Uterus (tissue), 4 donors: ENCODE data around the gene PAWR. TPM values are rescaled to one million over a fixed set of nuclear protein-coding genes. Genes with fewer than 3 reads are reported as not detected.
A peak's percentile ranks its signal among the peaks of the same experiment; 100 is the strongest.

Source experiments
- DNase-seq, 2 donors: peaks; one replicate each; pipeline ENCODE4 v3.0.0-alpha.2; 2019 to 2020
- H3K27ac ChIP-seq, 2 donors: fragments of 200-600 bp; sonication (generic); 1 replicate in 1 of 2; 2 replicates in 1 of 2; pipeline ENCODE4 v1.5.1; 2016 to 2018
- H3K27me3 ChIP-seq, 2 donors: fragments of 200-600 bp; sonication (generic); one replicate each; pipeline ENCODE4 v1.5.1; 2018 to 2019; ENCODE audit warnings: control low read depth in 1 of 2
- H3K36me3 ChIP-seq, 2 donors: fragments of 200-600 bp; sonication (generic); one replicate each; pipeline ENCODE4 v1.5.1; 2019; ENCODE audit warnings: control low read depth in 1 of 2
- H3K4me1 ChIP-seq, 2 donors: fragments of 200-600 bp; sonication (generic); one replicate each; pipeline ENCODE4 v1.5.1; 2018 to 2019; ENCODE audit warnings: control low read depth in 1 of 2
- H3K4me3 ChIP-seq, 2 donors: fragments of 200-600 bp; sonication (generic); 1 replicate in 1 of 2; 2 replicates in 1 of 2; pipeline ENCODE4 v1.5.1; 2018 to 2019; ENCODE audit warnings: mild to moderate bottlenecking in 1 of 2
- H3K9me3 ChIP-seq, 2 donors: fragments of 200-600 bp; sonication (generic); one replicate each; pipeline ENCODE4 v1.5.1; 2019; ENCODE audit warnings: control low read depth in 1 of 2
- POLR2A ChIP-seq, 2 donors: fragments of 450-650 bp; IDR thresholded peaks; one replicate each; pipeline ENCODE4 v1.6.1; 2016; ENCODE audit warnings: antibody characterized with exemption in 2 of 2, mild to moderate bottlenecking in 1 of 2, moderate library complexity in 1 of 2
- intact Hi-C: fragments of 100-400 bp; cut with DNase I; formaldehyde crosslinking; loops from one replicate; pipeline ENCODE4 v1.15.1; 2023; ENCODE audit warnings: low total_unique reads
- total RNA-seq, 4 donors: library from RNA; depleted of rRNA in 3 of 4; stranded (reverse); fragments of >200 nt in 3 of 4; gene quantifications; one replicate each; pipeline versions ENCODE4 v1.1.0 to v1.2.4, GENCODE V29; 2014 to 2023
- TF ChIP-seq, protein P1 (sequence below), 4 experiments: fragments of 200-600 bp in 2 of 4; fragments of 450-650 bp in 2 of 4; sonication (generic) in 2 of 4; IDR thresholded peaks; one replicate each; pipeline ENCODE4 v1.5.1; 2016 to 2019; ENCODE audit warnings: antibody characterized with exemption in 4 of 4, mild to moderate bottlenecking in 2 of 4, moderate library complexity in 1 of 4
- donor health status: DM: yes; HTN: yes; CAD: no.

The PAWR gene, protein sequence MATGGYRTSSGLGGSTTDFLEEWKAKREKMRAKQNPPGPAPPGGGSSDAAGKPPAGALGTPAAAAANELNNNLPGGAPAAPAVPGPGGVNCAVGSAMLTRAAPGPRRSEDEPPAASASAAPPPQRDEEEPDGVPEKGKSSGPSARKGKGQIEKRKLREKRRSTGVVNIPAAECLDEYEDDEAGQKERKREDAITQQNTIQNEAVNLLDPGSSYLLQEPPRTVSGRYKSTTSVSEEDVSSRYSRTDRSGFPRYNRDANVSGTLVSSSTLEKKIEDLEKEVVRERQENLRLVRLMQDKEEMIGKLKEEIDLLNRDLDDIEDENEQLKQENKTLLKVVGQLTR
- total RNA-seq, result 100 to 1,000 TPM in 1 of 4 donors, 10 to 100 TPM in 3; 54.1 to 144 (median 73.1) TPM

- Histone ChIP-seq H3K4me3 (peak within 1 kb of the TSS; percentile 87 to 96), H3K36me3 (no peaks in the 10 kb centered on the region), H3K27ac (peak within 1 kb of the TSS; percentile 95 to 97), H3K27me3 (no peaks in the 10 kb centered on the region), H3K4me1 (no peaks in the 10 kb centered on the region), H3K9me3 (no peaks in the 10 kb centered on the region)
- peak; percentile 61 to 74 for DNase-seq
- TF ChIP-seq, protein P1, sequence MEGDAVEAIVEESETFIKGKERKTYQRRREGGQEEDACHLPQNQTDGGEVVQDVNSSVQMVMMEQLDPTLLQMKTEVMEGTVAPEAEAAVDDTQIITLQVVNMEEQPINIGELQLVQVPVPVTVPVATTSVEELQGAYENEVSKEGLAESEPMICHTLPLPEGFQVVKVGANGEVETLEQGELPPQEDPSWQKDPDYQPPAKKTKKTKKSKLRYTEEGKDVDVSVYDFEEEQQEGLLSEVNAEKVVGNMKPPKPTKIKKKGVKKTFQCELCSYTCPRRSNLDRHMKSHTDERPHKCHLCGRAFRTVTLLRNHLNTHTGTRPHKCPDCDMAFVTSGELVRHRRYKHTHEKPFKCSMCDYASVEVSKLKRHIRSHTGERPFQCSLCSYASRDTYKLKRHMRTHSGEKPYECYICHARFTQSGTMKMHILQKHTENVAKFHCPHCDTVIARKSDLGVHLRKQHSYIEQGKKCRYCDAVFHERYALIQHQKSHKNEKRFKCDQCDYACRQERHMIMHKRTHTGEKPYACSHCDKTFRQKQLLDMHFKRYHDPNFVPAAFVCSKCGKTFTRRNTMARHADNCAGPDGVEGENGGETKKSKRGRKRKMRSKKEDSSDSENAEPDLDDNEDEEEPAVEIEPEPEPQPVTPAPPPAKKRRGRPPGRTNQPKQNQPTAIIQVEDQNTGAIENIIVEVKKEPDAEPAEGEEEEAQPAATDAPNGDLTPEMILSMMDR (IDR thresholded peaks at IDR 0.05), result peak; percentile 26 to 42 (median 35)
- peak in 1 of 2 donors; percentile 71 for TF ChIP-seq POLR2A (IDR thresholded peaks at IDR 0.05)
- intact Hi-C loops, result no loop called here
Measured at GRCh38 chr12:79690638-79691510, at the start of gene PAWR. Gene PAWR, minus strand, starts transcription at chr12:79690964. Its CDS starts 720 bp downstream, at chr12:79690244.

DNA sequence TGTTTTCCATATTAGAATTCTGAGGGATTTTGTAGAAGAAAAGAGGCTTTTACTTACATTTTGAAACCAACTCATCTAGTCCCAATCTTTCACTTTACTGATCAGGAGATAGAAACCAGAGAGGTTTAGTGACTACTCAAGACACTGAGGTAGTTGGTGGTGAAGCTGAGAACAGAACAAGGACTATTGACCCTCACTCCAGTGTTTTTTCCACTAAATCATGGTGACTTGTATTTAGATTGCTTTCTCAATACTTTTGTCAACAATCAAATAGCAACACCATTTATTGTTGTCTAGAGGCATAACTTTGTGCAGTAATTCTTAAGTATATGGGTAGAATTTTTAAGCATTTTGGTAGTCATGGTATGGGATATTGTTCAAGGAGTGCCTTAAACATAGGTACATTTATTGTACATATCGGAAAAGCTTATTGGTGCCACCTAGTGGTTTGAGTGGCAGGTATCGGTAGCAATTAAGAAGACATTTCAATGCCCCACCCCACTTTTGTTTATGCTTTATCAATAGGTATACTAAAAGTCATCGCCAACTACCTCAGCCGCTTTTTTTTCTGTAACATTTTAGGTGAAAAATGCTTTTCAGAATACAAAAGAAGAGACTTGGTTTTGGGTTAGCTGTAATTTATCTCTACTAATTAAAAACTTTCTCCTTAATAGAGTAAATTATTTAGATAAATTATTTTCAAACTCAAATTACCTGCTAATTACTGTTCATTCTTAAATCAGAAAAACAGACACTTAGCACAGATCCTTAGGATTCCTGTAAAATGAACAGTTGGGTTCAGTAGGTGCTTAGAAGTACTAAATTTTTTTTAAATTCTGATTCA is 47.3 kb upstream of the PAWR start:
- peak in 1 of 2 donors; percentile 36 for DNase-seq
- peak overlapping the region in 1 of 2 donors; percentile 14 for H3K27ac ChIP-seq
- no peak overlapping the region for H3K4me3 ChIP-seq
- H3K9me3 ChIP-seq, result no peaks in the 10 kb centered on the region
- TF ChIP-seq POLR2A (IDR thresholded peaks at IDR 0.05), result no peak
- TF ChIP-seq, protein P1 (IDR thresholded peaks at IDR 0.05), result peak; percentile 57 to 61 (median 58)
- peaks cover 0 to 4% of the 10 kb centered on the region in 2 donors for H3K27me3 ChIP-seq
- intact Hi-C loops, result no loop called here
- H3K4me1 ChIP-seq, result no peaks in the 10 kb centered on the region
- H3K36me3 ChIP-seq, result no peaks in the 10 kb centered on the region

DNA sequence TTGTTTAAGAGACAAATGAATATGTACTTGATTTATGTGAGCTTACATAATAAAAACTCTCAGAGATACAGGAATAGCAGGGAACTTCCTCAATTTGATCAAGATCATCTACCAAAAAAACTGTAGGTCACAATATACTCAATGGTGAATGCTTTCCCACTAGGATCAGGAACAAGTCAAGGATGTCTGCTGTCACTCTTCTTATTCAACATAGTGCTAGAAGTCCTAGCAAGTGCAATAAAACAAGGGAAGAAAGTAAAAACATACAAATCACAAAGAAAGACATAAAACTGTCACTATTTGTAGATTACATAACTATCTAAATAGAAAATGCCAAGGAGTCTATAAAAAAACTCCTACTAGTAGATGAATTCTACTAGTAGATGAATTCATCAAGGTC is 41.9 kb upstream of the PAWR start:
- Histone ChIP-seq H3K4me1 (no peaks in the 10 kb centered on the region), H3K36me3 (no peaks in the 10 kb centered on the region), H3K27me3 (peaks cover 0 to 4% of the 10 kb centered on the region in 2 donors), H3K4me3 (no peak overlapping the region), H3K9me3 (no peaks in the 10 kb centered on the region), H3K27ac (no peak overlapping the region)
- intact Hi-C loops, result no loop called here
- TF ChIP-seq, protein P1 (IDR thresholded peaks at IDR 0.05), result no peak
- no peak for TF ChIP-seq POLR2A (IDR thresholded peaks at IDR 0.05)
- DNase-seq, result no peak

DNA sequence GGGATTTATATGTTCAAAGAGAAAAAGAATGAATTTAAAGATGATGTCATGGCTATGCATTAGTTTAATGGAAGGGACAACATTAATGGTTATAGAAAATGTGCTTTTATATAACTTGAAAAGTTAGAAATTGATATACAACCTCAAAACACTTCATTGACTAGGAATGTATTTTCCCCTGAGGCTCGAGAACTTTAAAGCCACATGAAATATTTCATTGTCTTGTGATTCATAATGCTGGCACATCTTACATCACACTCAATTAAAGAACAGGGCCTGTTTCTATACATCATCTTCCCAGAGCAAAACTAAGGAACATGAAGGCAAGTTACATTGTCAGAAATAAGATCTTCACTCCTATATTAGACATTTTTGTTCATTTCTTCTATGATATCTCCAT is 35.2 kb upstream of the PAWR start:
- no peak overlapping the region for H3K4me3 ChIP-seq
- DNase-seq, result no peak
- no peaks in the 10 kb centered on the region for H3K9me3 ChIP-seq
- no peak overlapping the region for H3K27ac ChIP-seq
- no peak for TF ChIP-seq POLR2A (IDR thresholded peaks at IDR 0.05)
- TF ChIP-seq, protein P1 (IDR thresholded peaks at IDR 0.05), result no peak
- H3K27me3 ChIP-seq, result no peaks in the 10 kb centered on the region
- H3K36me3 ChIP-seq, result no peaks in the 10 kb centered on the region
- intact Hi-C loops, result no loop called here
- H3K4me1 ChIP-seq, result no peaks in the 10 kb centered on the region
